Measurements from ENCODE around the gene IWS1.

- TF ChIP-seq GATA3 (IDR thresholded peaks at IDR 0.05; ENCODE audit: low read depth, low read length) = no peak
- no peak for TF ChIP-seq GATA2 (IDR thresholded peaks at IDR 0.05; ENCODE audit: low read depth, low read length)
Observed at GRCh38 chr2:127535918-127536317, 9.6 kb upstream of the IWS1 start.
